CD4-positive, alpha-beta memory T cell (primary cell): ENCODE data around the gene PLSCR1. TPM values are rescaled to one million over a fixed set of nuclear protein-coding genes. Genes with fewer than 3 reads are reported as not detected.
"Not testable (repeated sequence)": the region's sequence is repeated elsewhere in the genome, so short reads cannot be mapped to it uniquely, and the experiment has no call there.

Experiments
- CTCF ChIA-PET: fragments of 350-600 bp; sonication (Branson Sonifier 250); formaldehyde crosslinking; loops from one replicate; lab custom pipeline; 2021; ENCODE audit warnings: inconsistent platforms; ENCODE audit not compliant: partially characterized antibody; lab: Charles Lee
- POLR2A ChIA-PET: fragments of 350-600 bp; sonication (Branson Sonifier 250); formaldehyde crosslinking; loops from one replicate; lab custom pipeline; 2021; ENCODE audit not compliant: partially characterized antibody; lab: Charles Lee
- DNase-seq, 5 donors: peaks; one replicate each; pipeline versions ENCODE4 v3.0.0 to v3.0.0-alpha.2; 2020 to 2022; ENCODE audit warnings: mixed read lengths in 1 of 5
- H3K27ac ChIP-seq: one replicate; pipeline ENCODE4 v1.7.0; 2013; ENCODE audit warnings: low read depth, low read length
- H3K27me3 ChIP-seq: 2 replicates; pipeline ENCODE4 v1.7.0; 2013; ENCODE audit warnings: mild to moderate bottlenecking, low read length, moderate library complexity; ENCODE audit not compliant: insufficient read depth
- H3K36me3 ChIP-seq: 2 replicates; pipeline ENCODE4 v1.7.0; 2013; ENCODE audit warnings: mild to moderate bottlenecking, low read length, moderate library complexity; ENCODE audit not compliant: insufficient read depth
- H3K4me1 ChIP-seq: 2 replicates; pipeline ENCODE4 v1.7.0; 2013; ENCODE audit warnings: mild to moderate bottlenecking, low read length, moderate library complexity; ENCODE audit not compliant: insufficient read depth
- H3K4me3 ChIP-seq, 2 donors: one replicate each; pipeline ENCODE4 v1.7.0; 2013; ENCODE audit warnings: low read length in 2 of 2, mild to moderate bottlenecking in 1 of 2
- H3K9me3 ChIP-seq, 2 donors: one replicate each; pipeline ENCODE4 v1.7.0; 2013; ENCODE audit warnings: low read length in 2 of 2, control low read depth in 1 of 2; ENCODE audit not compliant: control insufficient read depth in 1 of 2
- H3K27ac Mint-ChIP-seq, 7 donors: one replicate each; pipeline ENCODE4 v1.8.0; 2020 to 2021; ENCODE audit warnings: mixed read lengths in 7 of 7, mild to moderate bottlenecking in 6 of 7, inconsistent platforms in 3 of 7, moderate library complexity in 3 of 7
- H3K27me3 Mint-ChIP-seq, 2 donors: one replicate each; pipeline ENCODE4 v1.8.0; 2020 to 2021; ENCODE audit warnings: mixed read lengths in 2 of 2
- H3K36me3 Mint-ChIP-seq, 2 donors: one replicate each; pipeline ENCODE4 v1.8.0; 2020 to 2021; ENCODE audit warnings: mixed read lengths in 2 of 2, inconsistent platforms in 1 of 2, mild to moderate bottlenecking in 1 of 2
- H3K4me1 Mint-ChIP-seq, 4 donors: one replicate each; pipeline ENCODE4 v1.8.0; 2020 to 2021; ENCODE audit warnings: mixed read lengths in 4 of 4, mild to moderate bottlenecking in 1 of 4
- H3K4me3 Mint-ChIP-seq, 8 donors: one replicate each; pipeline ENCODE4 v1.8.0; 2020 to 2021; ENCODE audit warnings: mixed read lengths in 8 of 8, mild to moderate bottlenecking in 7 of 8, moderate library complexity in 6 of 8, inconsistent platforms in 3 of 8
- H3K9me3 Mint-ChIP-seq, 8 donors: one replicate each; pipeline ENCODE4 v1.8.0; 2020 to 2021; ENCODE audit warnings: mixed read lengths in 8 of 8, mild to moderate bottlenecking in 5 of 8, inconsistent platforms in 3 of 8, moderate library complexity in 1 of 8
- intact Hi-C: fragments of 100-400 bp; cut with micrococcal nuclease; formaldehyde crosslinking; loops from one replicate; pipeline ENCODE4 v1.15.1; 2023
- polyA plus RNA-seq, 2 donors: library from polyadenylated mRNA; unstranded; fragments of 300-500 nt; fragmentation: Illumina TruSeq; gene quantifications; one replicate each; pipeline ENCODE4 v1.2.3, GENCODE V29; 2021
- total RNA-seq, 2 experiments: library from RNA; stranded (reverse); gene quantifications; one replicate each; pipeline ENCODE4 v1.2.3, GENCODE V29; 2021

The PLSCR1 gene
- total and polyA plus RNA-seq, 4 experiments from 2014 or later = 24.9 to 34.2 (median 24.9) TPM

DNA sequence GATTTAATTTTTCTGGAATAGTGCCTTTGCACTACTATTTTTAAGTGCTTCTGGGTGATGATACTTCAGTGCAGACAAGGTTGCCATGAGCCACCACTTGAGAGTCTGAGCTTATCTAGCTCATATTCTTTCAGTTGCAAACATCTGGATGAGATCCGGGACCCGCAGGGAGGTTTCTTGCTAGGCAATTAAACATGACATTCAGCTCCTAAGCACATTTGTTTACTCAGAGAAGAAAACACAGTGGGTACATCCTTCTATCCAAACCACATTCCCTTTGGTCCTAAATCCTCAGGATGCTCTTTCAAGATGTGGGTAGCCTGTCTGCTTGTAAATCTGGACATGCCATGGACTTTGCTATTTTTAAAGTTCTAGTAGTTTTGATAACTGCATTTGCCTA is 12.0 kb downstream of the PLSCR1 start:
- intact Hi-C loops = no loop called here
- no peaks in the 10 kb centered on the region for H3K27me3 ChIP-seq
- no peak overlapping the region for H3K27ac ChIP-seq
- no peak overlapping the region for H3K4me3 ChIP-seq
- no peak for DNase-seq
- no peaks in the 10 kb centered on the region for H3K27me3 Mint-ChIP-seq
- H3K27ac Mint-ChIP-seq = no peak overlapping the region
- peaks cover 32 to 43% of the 10 kb centered on the region in 2 donors for H3K36me3 Mint-ChIP-seq
- POLR2A ChIA-PET = no interaction called here
- CTCF ChIA-PET = interaction anchor here (1.0 kb wide), 1 partner anchor 12 kb away, joined by 3 read pairs; the partner anchor contains the start of gene PLSCR1
- no peaks in the 10 kb centered on the region for H3K4me1 ChIP-seq
- peaks cover 9% of the 10 kb centered on the region for H3K36me3 ChIP-seq
- H3K9me3 Mint-ChIP-seq = peaks cover 0 to 2% (median 0%) of the 10 kb centered on the region in 8 donors
- no peaks in the 10 kb centered on the region for H3K9me3 ChIP-seq
- H3K4me3 Mint-ChIP-seq = no peak overlapping the region
- H3K4me1 Mint-ChIP-seq = peaks cover 7 to 13% (median 9%) of the 10 kb centered on the region in 4 donors

- intact Hi-C loops = no loop called here
- peaks cover 0 to 2% (median 0%) of the 10 kb centered on the region in 8 donors for H3K9me3 Mint-ChIP-seq
- DNase-seq = no peak
- no peak overlapping the region for H3K4me3 Mint-ChIP-seq
- ChIA-PET CTCF (interaction anchor here (0.9 kb wide), 1 partner anchor 13 kb away, joined by 4 read pairs; no protein-coding TSS in a partner anchor), POLR2A (no interaction called here)
- no peaks in the 10 kb centered on the region for H3K27me3 ChIP-seq
- H3K4me3 ChIP-seq = no peak overlapping the region
- H3K27ac Mint-ChIP-seq = peak overlapping the region in 1 of 7 donors; percentile 78
- no peaks in the 10 kb centered on the region for H3K4me1 ChIP-seq
- peaks cover 0 to 8% (median 2%) of the 10 kb centered on the region in 4 donors for H3K4me1 Mint-ChIP-seq
- no peak overlapping the region for H3K27ac ChIP-seq
- peaks cover 9% of the 10 kb centered on the region for H3K36me3 ChIP-seq
- H3K36me3 Mint-ChIP-seq = peaks cover 31 to 44% of the 10 kb centered on the region in 2 donors
- no peaks in the 10 kb centered on the region for H3K9me3 ChIP-seq
- no peaks in the 10 kb centered on the region for H3K27me3 Mint-ChIP-seq
Measured at GRCh38 chr3:146530609-146531008, 13.8 kb downstream of the PLSCR1 start.

DNA sequence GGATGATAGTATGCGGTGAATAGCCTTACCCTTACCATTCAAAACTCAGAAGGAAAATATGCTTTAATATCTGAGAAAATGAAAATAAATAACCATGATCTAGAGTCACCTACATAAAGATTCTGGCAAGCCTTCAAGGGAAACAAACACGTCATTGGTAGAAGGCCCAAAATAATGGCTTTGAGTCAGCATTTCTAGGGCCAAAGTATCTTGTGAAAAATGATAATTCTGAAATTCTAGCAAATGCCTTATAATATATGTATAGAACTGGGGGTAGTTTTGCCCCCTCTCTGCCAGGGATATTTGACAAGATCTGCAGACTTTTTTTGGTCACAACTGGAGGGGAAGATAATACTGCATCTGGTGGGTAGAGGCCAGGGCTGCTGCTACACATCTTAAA is 15.4 kb downstream of the PLSCR1 start:
- H3K27me3 ChIP-seq = no peaks in the 10 kb centered on the region
- H3K4me3 Mint-ChIP-seq = no peak overlapping the region
- H3K9me3 Mint-ChIP-seq = no peaks in the 10 kb centered on the region
- no peak overlapping the region for H3K27ac Mint-ChIP-seq
- no peaks in the 10 kb centered on the region for H3K9me3 ChIP-seq
- ChIA-PET POLR2A (no interaction called here), CTCF (no interaction called here)
- DNase-seq = no peak
- no peak overlapping the region for H3K27ac ChIP-seq
- peaks cover 27 to 38% of the 10 kb centered on the region in 2 donors for H3K36me3 Mint-ChIP-seq
- no peaks in the 10 kb centered on the region for H3K4me1 ChIP-seq
- intact Hi-C loops = no loop called here
- peaks cover 9% of the 10 kb centered on the region for H3K36me3 ChIP-seq
- peaks cover 0 to 1% (median 0%) of the 10 kb centered on the region in 4 donors for H3K4me1 Mint-ChIP-seq
- no peak overlapping the region for H3K4me3 ChIP-seq
- H3K27me3 Mint-ChIP-seq = no peaks in the 10 kb centered on the region

- no peak overlapping the region for H3K4me3 Mint-ChIP-seq
- H3K27ac Mint-ChIP-seq = no peak overlapping the region
- CTCF ChIA-PET = no interaction called here
- POLR2A ChIA-PET = no interaction called here
- Histone ChIP-seq H3K36me3 (no peaks in the 10 kb centered on the region), H3K9me3 (no peaks in the 10 kb centered on the region), H3K4me3 (no peak overlapping the region), H3K4me1 (no peaks in the 10 kb centered on the region), H3K27me3 (no peaks in the 10 kb centered on the region), H3K27ac (no peak overlapping the region)
- intact Hi-C loops = no loop called here
- H3K9me3 Mint-ChIP-seq = no peaks in the 10 kb centered on the region
- no peaks in the 10 kb centered on the region for H3K27me3 Mint-ChIP-seq
- peaks cover 0 to 1% (median 0%) of the 10 kb centered on the region in 4 donors for H3K4me1 Mint-ChIP-seq
- peaks cover 36 to 39% of the 10 kb centered on the region in 2 donors for H3K36me3 Mint-ChIP-seq
- DNase-seq = no peak
Measured at GRCh38 chr3:146524961-146525360, 19.4 kb downstream of the PLSCR1 start.

DNA sequence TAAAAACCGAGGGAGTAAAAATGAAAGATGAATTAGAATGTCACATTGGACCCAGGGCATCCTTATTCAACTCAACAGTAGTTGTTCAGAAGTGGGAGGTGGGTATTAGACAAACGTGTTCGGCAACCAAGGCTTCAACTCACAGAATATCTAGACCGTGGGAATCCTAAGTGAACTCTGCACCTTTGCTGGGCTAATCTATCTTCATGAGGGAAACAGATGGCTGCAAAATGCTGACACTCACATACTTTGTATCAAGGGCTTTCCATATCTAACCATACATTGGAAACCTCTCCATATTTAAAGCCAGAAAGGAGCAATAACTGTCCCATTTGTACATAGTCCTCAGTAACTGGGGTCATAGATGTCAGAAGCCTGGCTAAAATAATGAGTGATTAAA is 20.9 kb downstream of the PLSCR1 start:
- Histone ChIP-seq H3K4me1 (no peaks in the 10 kb centered on the region), H3K27ac (no peak overlapping the region), H3K4me3 (no peak overlapping the region), H3K9me3 (no peaks in the 10 kb centered on the region), H3K36me3 (no peaks in the 10 kb centered on the region), H3K27me3 (no peaks in the 10 kb centered on the region)
- ChIA-PET CTCF (no interaction called here), POLR2A (no interaction called here)
- no peak overlapping the region for H3K4me3 Mint-ChIP-seq
- no peaks in the 10 kb centered on the region for H3K27me3 Mint-ChIP-seq
- intact Hi-C loops = no loop called here
- H3K4me1 Mint-ChIP-seq = peaks cover 0 to 1% (median 0%) of the 10 kb centered on the region in 4 donors
- no peaks in the 10 kb centered on the region for H3K9me3 Mint-ChIP-seq
- peaks cover 28 to 37% of the 10 kb centered on the region in 2 donors for H3K36me3 Mint-ChIP-seq
- DNase-seq = no peak
- no peak overlapping the region for H3K27ac Mint-ChIP-seq

DNA sequence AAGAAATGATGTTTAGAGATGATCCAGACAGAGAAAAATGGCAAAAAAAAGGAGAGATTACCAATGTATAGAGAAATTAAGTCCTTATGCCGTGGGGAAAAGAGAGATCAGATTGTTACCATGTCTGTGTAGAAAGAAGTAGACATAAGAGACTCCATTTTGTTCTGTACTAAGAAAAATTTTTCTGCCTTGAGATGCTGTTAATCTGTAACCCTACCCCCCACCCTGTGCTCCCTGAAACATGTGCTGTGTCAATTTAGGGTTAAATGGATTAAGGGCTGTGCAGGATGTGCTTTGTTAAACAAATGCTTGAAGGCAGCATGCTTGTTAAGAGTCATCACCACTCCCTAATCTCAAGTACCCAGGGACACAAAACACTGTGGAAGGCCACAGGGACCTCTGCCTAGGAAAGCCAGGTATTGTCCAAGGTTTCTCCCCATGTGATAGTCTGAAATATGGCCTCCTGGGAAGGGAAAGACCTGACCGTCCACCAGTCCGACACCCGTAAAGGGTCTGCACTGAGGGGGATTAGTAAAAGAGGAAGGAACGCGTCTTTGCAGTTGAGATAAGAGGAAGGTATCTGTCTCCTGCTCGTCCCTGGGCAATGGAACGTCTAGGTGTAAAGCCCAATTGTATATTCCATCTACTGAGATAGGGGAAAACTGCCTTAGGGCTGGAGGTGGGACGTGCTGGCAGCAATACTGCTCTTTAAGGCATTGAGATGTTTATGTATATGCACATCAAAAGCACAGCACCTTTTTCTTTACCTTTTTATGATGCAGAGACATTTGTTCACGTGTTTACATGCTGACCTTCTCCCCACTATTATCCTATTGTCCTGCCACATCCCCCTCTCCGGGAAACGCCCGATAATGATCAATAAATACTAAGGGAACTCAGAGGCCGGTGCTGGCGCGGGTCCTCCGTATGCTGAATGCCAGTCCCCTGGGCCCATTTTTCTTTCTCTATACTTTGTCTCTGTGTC is 21.9 kb downstream of the PLSCR1 start:
- H3K4me3 ChIP-seq, DNase-seq, CTCF ChIA-PET, H3K4me1 ChIP-seq, H3K27me3 ChIP-seq, H3K27ac Mint-ChIP-seq, H3K9me3 Mint-ChIP-seq, H3K4me1 Mint-ChIP-seq, H3K36me3 ChIP-seq, H3K9me3 ChIP-seq, intact Hi-C loops, POLR2A ChIA-PET, H3K27ac ChIP-seq, H3K27me3 Mint-ChIP-seq: not testable (repeated sequence)
- H3K36me3 Mint-ChIP-seq = peaks cover 21 to 35% of the 10 kb centered on the region in 2 donors
- H3K4me3 Mint-ChIP-seq = peak overlapping the region in 1 of 8 donors; percentile 42

- Mint-ChIP-seq H3K27me3 (no peaks in the 10 kb centered on the region), H3K27ac (peak overlapping the region in 1 of 7 donors; percentile 49), H3K36me3 (peaks cover 22 to 38% of the 10 kb centered on the region in 2 donors), H3K4me1 (no peaks in the 10 kb centered on the region), H3K4me3 (no peak overlapping the region), H3K9me3 (no peaks in the 10 kb centered on the region)
- POLR2A ChIA-PET = no interaction called here
- no peak for DNase-seq
- intact Hi-C loops = no loop called here
- no peaks in the 10 kb centered on the region for H3K36me3 ChIP-seq
- no peaks in the 10 kb centered on the region for H3K9me3 ChIP-seq
- no peak overlapping the region for H3K27ac ChIP-seq
- no peaks in the 10 kb centered on the region for H3K4me1 ChIP-seq
- H3K27me3 ChIP-seq = no peaks in the 10 kb centered on the region
- CTCF ChIA-PET = no interaction called here
- no peak overlapping the region for H3K4me3 ChIP-seq
Measured at GRCh38 chr3:146521394-146521793, 23.0 kb downstream of the PLSCR1 start.
